Measurements from ENCODE around the gene CUL2.
"Not testable (repeated sequence)": the region's sequence is repeated elsewhere in the genome, so short reads cannot be mapped to it uniquely, and the experiment has no call there.

CUL2 gene

DNA sequence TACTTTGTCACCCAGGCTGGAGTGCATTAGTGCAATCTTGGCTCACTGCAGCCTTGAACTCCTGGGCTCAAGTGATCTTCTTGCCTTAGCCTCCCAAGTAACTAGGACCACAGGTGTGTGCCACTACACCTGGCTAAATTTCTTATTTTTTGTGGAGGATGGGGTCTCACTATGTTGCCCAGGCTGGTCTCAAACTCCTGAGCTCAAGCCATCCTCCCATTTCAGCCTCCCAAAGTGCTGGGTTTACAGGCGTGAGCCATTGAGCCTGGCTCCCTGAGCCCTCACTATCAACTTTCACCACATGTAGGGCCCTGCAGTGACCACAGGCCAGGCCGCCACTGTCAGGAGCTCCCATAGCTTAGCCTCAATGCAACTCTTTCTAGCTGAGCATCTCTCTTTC lies 110.2 kb downstream of the CUL2 start:
- DNase-seq (ENCODE audit: low spot score) = no peak

DNA sequence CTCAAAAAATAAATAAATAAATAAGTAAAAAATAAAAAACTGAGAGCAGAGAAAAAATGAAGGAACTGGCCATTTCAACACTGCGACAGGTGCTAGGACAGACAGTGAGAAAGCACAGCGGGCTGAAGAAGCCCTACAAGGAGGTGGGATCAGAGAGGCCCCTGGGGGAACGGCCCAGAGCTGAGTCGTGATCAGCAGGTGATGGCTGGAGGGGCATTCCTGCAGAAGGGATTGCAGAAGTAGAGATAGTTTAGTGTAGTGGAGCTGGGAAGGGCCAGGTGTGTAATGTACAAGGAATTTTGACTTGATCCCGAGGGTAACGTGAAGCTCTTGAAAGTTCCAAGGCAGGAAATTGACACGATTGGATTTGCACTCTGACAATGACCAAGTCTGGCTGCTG lies 112.1 kb downstream of the CUL2 start:
- no peak for DNase-seq (ENCODE audit: low spot score)

DNA sequence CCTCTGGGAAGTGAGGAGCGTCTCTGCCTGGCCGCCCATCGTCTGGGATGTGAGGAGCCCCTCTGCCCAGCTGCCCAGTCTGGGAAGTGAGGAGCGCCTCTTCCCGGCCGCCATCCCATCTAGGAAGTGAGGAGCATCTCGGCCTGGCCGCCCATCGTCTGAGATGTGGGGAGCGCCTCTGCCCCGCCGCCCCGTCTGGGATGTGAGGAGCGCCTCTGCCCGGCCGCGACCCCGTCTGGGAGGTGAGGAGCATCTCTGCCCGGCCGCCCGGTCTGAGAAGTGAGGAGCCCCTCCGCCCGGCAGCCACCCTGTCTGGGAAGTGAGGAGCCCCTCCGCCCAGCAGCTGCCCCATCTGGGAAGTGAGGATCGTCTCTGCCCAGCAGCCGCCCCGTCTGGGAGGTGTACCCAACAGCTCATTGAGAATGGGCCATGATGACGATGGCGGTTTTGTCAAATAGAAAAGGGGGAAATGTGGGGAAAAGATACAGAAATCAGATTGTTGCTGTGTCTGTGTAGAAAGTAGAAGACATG lies 113.7 kb downstream of the CUL2 start:
- DNase-seq (ENCODE audit: low spot score) = not testable (repeated sequence)

DNA sequence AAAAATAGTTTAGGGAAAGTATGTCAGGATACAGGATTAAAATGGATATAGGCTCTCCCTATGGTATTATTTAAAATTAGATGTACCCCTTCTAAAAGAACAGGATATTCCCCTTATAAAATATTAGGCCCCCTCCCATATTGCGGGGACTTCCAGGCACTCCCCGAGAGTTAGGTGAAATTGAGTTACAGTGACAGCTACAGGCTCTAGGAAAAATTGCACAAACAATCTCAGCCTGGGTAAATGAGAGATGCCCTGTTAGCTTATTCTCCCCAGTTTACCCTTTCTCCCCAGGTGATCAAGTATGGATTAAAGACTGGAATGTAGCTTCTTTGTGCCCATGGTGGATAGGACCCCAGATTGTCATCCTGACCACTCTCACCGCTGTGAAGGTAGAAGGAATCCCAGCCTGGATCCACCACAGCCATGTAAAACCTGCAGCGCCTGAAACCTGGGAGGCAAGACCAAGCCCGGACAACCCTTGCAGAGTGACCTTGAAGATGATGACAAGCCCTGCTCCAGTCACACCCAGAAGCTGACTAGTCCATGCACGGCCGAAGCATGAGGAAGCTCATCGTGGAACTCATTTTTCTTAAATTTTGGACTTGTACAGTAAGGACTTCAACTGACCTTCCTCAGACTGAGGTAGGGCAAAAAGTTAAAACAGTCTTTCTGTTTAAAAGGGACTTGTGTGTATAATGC lies 115.6 kb downstream of the CUL2 start:
- DNase-seq (ENCODE audit: low spot score) = not testable (repeated sequence)

DNA sequence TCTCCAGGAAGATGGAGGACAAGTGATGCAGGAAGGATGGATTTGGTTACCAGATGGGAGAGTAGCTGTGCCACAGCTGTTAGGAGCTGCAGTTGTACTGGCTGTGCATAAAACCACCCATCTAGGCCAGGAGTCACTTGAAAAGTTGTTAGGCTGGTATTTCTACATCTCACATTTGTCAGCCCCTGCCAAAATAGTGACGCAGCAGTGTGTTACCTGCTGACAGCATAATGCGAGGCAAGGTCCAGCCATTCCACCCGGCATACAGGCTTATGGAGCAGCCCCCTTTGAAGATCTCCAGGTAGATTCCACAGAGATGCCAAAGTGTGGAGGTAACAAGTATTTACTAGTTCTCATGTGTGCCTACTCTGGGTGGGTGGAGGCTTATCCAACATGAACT lies 116.4 kb downstream of the CUL2 start:
- DNase-seq (ENCODE audit: low spot score) = not testable (repeated sequence)

DNA sequence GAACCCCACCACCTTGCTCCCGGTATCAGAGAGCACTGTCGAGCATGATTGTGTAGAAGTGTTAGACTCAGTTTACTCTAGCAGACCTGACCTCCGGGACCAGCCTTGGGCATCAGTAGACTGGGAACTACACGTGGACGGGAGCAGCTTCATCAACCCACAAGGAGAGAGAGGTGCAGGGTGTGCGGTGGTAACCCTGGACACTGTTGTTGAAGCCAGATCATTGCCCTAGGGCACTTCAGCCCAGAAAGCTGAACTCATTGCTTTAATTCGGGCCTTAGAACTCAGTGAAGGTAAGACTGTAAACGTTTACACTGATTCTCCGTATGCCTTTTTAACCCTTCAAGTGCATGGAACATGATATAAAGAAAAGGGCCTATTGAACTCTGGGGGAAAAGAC lies 117.0 kb downstream of the CUL2 start:
- DNase-seq (ENCODE audit: low spot score) = not testable (repeated sequence)

DNA sequence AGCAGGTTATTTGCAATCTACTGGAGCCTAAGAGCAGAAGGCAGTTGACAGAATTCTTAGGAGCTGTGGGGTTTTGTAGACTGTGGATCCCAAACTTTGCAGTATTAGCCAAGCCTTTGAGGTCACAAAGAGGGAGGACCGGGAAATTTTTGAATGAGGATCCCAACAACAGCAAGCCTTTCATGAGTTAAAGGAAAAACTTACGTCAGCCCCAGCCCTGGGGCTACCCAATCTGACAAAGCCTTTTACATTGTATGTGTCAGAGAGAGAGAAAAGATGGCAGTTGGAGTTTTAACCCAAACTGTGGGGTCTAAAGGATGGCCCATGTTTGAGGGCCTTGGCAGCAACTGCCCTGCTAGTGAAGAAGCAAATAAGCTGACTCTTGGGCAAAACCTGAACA lies 117.5 kb downstream of the CUL2 start:
- DNase-seq (ENCODE audit: low spot score) = not testable (repeated sequence)

DNA sequence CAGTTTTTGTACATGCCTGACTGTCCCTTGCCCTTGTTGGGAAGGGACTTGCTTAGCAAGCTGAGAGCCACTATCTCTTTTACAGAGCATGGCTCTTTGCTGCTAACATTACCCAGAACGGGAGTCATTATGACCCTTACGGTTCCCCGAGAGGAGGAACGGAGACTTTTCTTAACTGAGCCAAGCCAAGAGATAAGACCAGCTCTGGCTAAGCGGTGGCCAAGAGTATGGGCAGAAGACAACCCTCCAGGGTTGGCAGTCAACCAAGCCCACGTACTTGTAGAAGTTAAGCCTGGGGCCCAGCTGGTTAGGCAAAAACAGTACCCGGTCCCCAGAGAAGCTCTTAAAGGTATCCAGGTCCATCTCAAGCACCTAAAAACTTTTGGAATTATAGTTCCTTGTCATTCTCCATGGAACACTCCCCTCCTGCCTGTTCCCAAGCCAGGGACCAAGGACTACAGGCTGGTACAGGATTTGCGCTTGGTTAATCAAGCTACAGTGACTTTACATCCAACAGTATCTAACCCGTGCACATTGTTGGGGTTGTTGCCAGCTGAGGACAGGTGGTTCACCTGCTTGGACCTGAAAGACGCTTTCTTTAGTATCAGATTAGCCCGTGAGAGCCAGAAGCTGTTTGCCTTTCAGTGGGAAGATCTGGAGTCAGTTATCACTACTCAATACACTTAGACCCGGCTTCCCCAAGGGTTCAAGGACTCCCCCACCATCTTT lies 118.4 kb downstream of the CUL2 start:
- not testable (repeated sequence) for DNase-seq (ENCODE audit: low spot score)

DNA sequence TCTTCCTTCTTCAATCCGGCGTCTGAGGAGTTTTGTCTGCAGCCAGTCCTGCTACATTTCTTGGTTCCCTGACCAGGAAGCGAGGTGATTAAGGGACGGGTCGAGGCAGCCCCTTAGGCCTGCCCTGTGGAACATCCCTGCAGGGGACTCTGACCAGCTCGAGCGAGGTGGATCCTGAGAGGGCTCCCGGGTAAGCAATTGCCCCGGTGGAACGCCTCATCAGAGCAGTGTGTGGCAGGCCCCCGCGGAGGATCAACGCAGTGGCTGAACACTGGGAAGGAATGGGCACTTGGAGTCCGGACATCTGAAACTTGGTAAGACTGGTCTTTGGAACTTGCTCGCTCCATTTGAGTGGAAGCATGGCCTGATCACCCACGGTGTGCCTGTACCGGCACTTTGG lies 121.0 kb downstream of the CUL2 start:
- DNase-seq (ENCODE audit: low spot score) = no peak

DNA sequence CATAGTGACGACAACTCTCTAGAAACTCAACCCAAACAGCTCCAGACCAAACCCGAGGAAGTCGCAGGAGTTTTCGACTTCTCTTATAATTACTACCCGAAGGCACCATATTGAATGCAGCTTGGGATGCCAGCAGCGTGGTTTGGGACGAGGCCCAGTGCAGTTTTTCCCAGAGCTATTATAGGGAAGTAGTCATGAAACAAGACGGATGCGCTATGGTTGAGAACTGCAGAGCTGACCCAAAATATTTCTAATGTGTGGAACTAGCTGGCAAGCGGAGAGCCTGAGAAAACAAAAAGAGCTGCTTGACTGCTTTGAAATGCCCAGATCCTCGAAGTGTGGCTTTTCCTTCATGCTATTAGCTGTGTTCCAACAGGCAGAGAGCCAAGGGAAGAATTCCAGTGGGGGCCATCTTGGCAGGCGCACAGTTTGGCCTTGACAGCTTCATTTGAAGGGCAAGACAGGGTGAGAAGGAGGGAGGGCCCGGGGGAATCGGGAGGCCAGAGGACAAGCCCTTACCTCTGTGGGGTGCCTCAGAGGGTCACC lies 122.7 kb downstream of the CUL2 start:
- no peak for DNase-seq (ENCODE audit: low spot score)

DNA sequence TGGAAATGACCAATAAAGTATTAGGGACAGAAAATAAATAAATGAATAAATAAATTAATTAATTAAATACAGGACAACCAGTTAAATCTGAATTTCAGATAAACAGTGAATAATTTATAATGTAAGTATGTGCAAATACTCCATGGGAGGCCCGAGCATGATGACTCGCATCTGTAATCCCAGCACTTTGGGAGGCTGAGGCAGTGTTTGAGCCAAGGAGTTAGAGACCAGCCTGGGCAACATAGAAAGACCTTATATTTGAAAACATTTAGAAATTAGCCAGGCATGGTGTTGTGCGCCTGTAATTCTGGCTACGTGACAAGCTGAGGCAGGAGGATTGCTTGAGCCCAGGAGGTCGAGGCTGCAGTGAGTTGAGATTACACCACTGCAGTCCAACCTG lies 123.7 kb downstream of the CUL2 start:
- no peak for DNase-seq (ENCODE audit: low spot score)

DNA sequence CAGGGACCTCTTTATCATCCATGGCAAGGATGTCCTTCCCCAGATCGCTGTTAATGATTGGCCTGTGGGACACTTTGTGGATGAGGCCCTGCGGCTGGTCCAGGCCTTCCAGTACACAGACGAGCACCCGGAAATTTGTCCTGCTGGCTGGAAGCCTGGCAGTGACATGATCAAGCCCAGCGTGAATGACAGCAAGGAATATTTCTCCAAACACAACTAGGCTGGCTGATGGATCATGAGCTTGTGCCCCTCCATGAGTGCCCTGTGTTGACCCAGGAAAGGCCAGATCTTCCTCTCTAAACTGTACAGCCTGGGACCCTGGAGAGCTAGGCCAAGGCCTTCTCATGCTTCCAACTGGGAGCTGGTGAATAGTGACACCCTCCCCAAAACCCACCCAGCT lies 124.1 kb downstream of the CUL2 start:
- DNase-seq (ENCODE audit: low spot score) = peak; percentile 72

DNA sequence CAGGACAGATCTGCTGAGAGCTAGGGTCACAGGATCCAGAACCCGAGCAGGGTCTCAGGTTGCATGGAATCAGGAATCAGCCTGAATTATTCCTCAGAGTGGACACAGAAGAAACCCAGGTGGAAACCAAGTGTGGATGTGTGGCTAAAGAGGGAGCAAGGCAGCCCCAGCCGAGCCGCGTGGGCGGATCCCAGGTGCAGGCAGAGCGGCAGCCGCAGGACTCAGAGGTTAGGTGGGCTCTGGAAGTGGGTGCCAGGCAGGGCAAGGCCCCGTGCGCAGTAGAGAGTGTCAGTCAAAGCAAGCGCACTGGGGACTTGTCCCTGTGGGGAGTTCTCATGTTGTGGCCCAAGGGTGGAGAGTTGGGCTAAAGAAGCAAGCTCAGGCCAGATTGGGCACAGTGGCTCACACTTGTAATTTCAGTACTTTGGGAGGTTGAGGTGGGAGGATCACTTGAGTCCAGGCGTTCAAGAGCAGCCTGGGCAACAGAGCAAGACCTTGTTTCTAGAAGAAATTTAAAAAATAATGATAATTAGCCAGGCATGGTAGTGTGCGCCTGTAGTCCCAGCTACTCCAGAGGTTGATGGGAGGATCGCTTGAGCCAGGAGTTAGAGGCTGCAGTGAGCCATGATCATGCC lies 125.9 kb downstream of the CUL2 start:
- DNase-seq (ENCODE audit: low spot score) = no peak

DNA sequence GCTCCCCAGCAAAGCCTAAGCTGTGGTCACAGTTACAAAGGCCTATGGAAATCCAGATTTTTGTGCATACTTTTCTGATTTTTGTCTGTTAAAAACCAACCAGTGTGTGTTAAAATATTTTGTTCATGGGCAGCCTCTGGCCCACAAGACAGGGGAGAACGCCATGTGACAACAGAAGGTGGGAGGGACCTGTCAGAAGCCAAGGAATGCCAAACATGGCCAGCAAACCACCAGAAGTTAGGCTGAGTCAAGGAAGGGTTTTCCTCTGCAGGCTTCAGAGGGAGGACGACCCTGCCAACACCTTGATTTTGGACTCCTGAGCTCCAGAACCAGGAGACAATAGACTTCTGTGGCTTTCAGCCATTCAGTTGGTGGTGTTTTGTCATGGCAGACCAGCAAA lies 127.3 kb downstream of the CUL2 start:
- no peak for DNase-seq (ENCODE audit: low spot score)

DNA sequence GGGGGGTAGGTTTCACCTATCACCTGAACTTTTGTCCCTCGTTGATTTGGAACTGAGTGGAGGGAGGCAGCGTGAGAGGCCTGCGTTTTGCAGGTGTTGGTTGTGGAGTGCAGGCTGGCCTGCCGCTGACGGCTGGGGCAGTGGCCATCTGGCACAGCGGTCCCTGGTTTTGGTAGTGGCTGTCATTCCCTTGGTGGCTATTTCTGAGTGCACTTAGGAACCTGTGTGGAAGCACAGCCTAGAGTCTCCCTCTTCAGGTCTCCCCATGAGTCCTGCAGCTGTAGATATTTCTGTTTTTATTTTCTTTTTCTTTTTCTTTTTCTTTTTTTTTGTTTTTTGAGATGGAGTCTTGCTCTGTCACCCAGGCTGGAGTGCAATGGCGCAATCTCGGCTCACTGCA lies 129.2 kb downstream of the CUL2 start:
- DNase-seq (ENCODE audit: low spot score) = no peak

DNA sequence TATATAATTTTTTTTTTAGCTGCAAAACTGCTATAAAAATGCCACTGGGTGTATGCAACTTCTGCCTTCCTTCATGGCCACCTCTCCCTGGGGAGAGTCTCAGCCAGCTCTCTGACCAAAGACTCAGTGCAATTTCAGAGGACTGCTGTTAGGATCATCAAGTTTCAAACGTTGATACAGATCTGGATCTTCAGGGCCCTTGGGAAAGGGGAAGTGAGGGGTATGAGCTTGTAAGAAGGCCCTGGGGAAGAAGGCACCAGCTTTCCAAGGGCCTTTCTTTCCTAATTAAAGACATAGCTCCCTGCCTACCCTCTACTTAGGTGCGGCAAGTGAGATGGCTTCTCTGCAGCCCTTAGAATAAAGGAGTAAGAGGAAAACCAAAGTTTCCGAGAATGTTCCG lies 130.4 kb downstream of the CUL2 start:
- no peak for DNase-seq (ENCODE audit: low spot score)

DNA sequence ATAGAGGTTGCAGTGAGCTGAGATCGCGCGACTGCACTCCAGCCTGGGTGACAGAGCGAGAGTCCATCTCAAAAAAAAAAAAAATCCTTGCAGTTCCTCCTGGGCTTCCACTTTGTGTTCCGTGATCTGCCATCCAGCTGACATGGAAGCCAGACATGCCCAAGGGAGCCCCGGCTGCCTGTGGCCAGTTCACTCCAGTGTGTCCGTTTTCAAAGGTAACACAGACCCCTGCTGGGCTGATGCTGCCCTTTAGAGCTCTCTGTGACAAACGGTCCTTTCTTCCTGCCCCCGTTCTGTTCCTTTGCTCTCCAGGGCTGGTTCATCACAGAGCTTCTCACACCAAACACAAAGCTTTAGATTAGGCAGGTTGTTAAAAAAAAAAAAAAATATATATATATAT lies 130.8 kb downstream of the CUL2 start:
- peak; percentile 59 for DNase-seq (ENCODE audit: low spot score)
